Esophagus muscularis mucosa (tissue), 4 donors: Measurements from ENCODE around the gene PISD.

Experiments used
- CTCF ChIP-seq, 3 experiments: fragments of 200-600 bp in 2 of 3; fragments of 450-650 bp in 1 of 3; sonication (generic) in 2 of 3; IDR thresholded peaks; one replicate each; pipeline ENCODE4 v1.5.1; 2017 to 2019; ENCODE audit warnings: antibody characterized with exemption in 3 of 3, mild to moderate bottlenecking in 2 of 3, moderate library complexity in 1 of 3
- EP300 ChIP-seq: sonication (generic); formaldehyde crosslinking; IDR thresholded peaks from one replicate; pipeline ENCODE4 v1.6.1; 2017; ENCODE audit warnings: antibody characterized with exemption
- POLR2A ChIP-seq: fragments of 450-650 bp; IDR thresholded peaks from one replicate; pipeline ENCODE4 v1.6.1; 2017; ENCODE audit warnings: antibody characterized with exemption, moderate library complexity, mild to moderate bottlenecking, low read depth
- POLR2AphosphoS5 ChIP-seq, 2 donors: sonication (generic); formaldehyde crosslinking; IDR thresholded peaks; one replicate each; pipeline ENCODE4 v1.6.1; 2017; ENCODE audit warnings: antibody characterized with exemption in 2 of 2

DNA sequence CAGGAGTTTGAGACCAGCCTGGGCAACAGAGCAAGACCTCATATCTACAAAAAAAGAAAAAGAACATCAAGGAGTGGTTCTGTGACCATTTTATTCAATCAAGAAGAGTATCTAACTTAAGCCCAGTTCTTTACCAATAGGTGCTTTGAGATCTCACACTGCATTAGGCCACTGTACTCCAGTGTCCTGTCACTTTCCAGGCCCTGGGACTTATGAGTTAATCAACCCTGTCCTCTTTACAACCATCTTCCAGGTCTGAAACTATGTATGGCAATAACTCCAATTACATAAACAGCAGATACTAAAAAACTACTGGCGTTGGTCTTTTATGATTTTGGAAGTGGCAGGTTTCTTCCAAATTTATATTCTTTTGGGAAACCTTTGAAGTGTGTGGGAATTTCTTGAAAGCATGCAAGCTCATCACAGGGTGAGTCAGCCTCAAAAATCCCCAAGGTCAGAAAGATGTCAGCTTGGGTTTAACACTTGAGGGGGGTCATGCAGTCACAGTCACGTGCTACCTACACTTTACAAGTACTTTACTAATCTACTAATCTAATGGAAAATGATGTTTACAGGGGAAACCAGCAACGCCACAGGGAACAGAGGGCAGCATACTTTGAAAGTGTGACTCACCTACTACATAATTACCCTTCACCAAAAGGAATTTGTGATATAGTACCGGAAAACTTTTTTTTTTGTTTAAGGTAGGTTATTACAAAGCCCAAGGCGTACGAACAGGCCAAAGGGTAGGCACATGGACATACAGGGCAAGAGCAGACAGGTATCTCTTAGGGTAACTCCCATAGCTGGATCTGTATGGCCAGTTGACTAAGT, 15.6 kb downstream of the PISD start:
- TF ChIP-seq CTCF (IDR thresholded peaks at IDR 0.05) = no peak
- no peak for TF ChIP-seq POLR2A
- TF ChIP-seq EP300 = no peak
- TF ChIP-seq POLR2AphosphoS5 (IDR thresholded peaks at IDR 0.05) = no peak
